Frontal cortex (tissue), 4 donors: ENCODE data around the gene S100A10. TPM values are rescaled to one million over a fixed set of nuclear protein-coding genes. Genes with fewer than 3 reads are reported as not detected.
A peak's percentile ranks its signal among the peaks of the same experiment; 100 is the strongest.

ENCODE experiments used
- DNase-seq, 2 donors: peaks; one replicate each; pipeline ENCODE4 v3.0.0; 2012; ENCODE audit warnings: low spot score in 2 of 2
- FAIRE-seq: peaks from 2 replicates; lab custom pipeline; 2012; peaks lifted over from hg19 to GRCh38; lab: Jason Lieb, UNC
- total RNA-seq: library from RNA; depleted of rRNA; stranded (reverse); fragments of >200 nt; gene quantifications from one replicate; pipeline ENCODE4 v1.2.3, GENCODE V29; 2014
- donor health status: control.
- donor health status: control.
- donor health status: control.

The S100A10 gene
- total RNA-seq, 1 donor from 2014 or later = 2.4 TPM

- DNase-seq (no peak), FAIRE-seq (no peak)
Observed at GRCh38 chr1:151990058-151990855, 3.4 kb downstream of the S100A10 start.

- DNase-seq (no peak), FAIRE-seq (no peak)
Observed at GRCh38 chr1:151989211-151989862, 4.3 kb downstream of the S100A10 start.

GRCh38 chr1:151988405-151988923 lies 5.2 kb downstream of the S100A10 start:
- DNase-seq = no peak
- FAIRE-seq = no peak

GRCh38 chr1:151986501-151987190 lies 7.0 kb downstream of the S100A10 start:
- DNase-seq = no peak
- FAIRE-seq = no peak

GRCh38 chr1:151985768-151986167 lies 7.9 kb downstream of the S100A10 start:
- FAIRE-seq (no peak), DNase-seq (no peak)

- FAIRE-seq = no peak
- no peak for DNase-seq
Observed at GRCh38 chr1:151985270-151985669, 8.4 kb downstream of the S100A10 start.

GRCh38 chr1:151984313-151984956 lies 9.2 kb downstream of the S100A10 start:
- FAIRE-seq = no peak
- DNase-seq = no peak

GRCh38 chr1:151982300-151983005 lies 11.2 kb downstream of the S100A10 start:
- FAIRE-seq (no peak), DNase-seq (no peak)

GRCh38 chr1:151981178-151981525 lies 12.5 kb downstream of the S100A10 start:
- DNase-seq = no peak
- no peak for FAIRE-seq

- DNase-seq (no peak), FAIRE-seq (no peak)
Observed at GRCh38 chr1:151980287-151981177, 13.1 kb downstream of the S100A10 start.

- FAIRE-seq = no peak
Observed at GRCh38 chr1:151978922-151979321, 14.7 kb downstream of the S100A10 start.

GRCh38 chr1:151977662-151978230 lies 15.9 kb downstream of the S100A10 start:
- DNase-seq = no peak
- no peak for FAIRE-seq

More at GRCh38 chr1:151978922-151979321, 14.7 kb downstream of the S100A10 start:
- no peak for DNase-seq

- no peak for FAIRE-seq
- DNase-seq = no peak
Observed at GRCh38 chr1:151976858-151977257, 16.8 kb downstream of the S100A10 start.

GRCh38 chr1:151976015-151976343 lies 17.7 kb downstream of the S100A10 start:
- DNase-seq = no peak
- FAIRE-seq = no peak

GRCh38 chr1:151975311-151976014 lies 18.2 kb downstream of the S100A10 start:
- DNase-seq = no peak
- no peak for FAIRE-seq

- FAIRE-seq (no peak), DNase-seq (peak in 1 of 2 donors; percentile 36)
Observed at GRCh38 chr1:151972542-151973248, 21.0 kb downstream of the S100A10 start.

- no peak for FAIRE-seq
Observed at GRCh38 chr1:151970626-151971025, 23.0 kb downstream of the S100A10 start.

More at GRCh38 chr1:151970626-151971025, 23.0 kb downstream of the S100A10 start:
- DNase-seq = no peak
